Endodermal cell (in vitro differentiated cells): Measurements from ENCODE around the gene FAT1. TPM values are rescaled to one million over a fixed set of nuclear protein-coding genes. Genes with fewer than 3 reads are reported as not detected.

Experiments
- DNase-seq: peaks from one replicate; pipeline ENCODE4 v3.0.0-alpha.2; 2017
- H3K27ac ChIP-seq: 2 replicates; pipeline ENCODE4 v1.5.1; 2013; ENCODE audit warnings: mild to moderate bottlenecking, low read depth, low read length, moderate library complexity
- H3K27me3 ChIP-seq: 2 replicates; pipeline ENCODE4 v1.6.1; 2013; ENCODE audit warnings: mild to moderate bottlenecking, low read length, moderate library complexity; ENCODE audit not compliant: insufficient read depth, control insufficient read depth, poor library complexity, severe bottlenecking
- H3K36me3 ChIP-seq: 2 replicates; pipeline ENCODE4 v1.7.0; 2013; ENCODE audit warnings: mild to moderate bottlenecking, low read length, moderate library complexity; ENCODE audit not compliant: control insufficient read depth, insufficient read depth
- H3K4me1 ChIP-seq: one replicate; pipeline ENCODE4 v1.7.0; 2013; ENCODE audit warnings: low read length; ENCODE audit not compliant: control insufficient read depth, insufficient read depth
- H3K4me3 ChIP-seq: 2 replicates; pipeline ENCODE4 v1.5.1; 2013; ENCODE audit warnings: mild to moderate bottlenecking, low read length, moderate library complexity
- H3K9ac ChIP-seq: 2 replicates; pipeline ENCODE4 v1.6.1; 2013; ENCODE audit warnings: mild to moderate bottlenecking, low read length, moderate library complexity; ENCODE audit not compliant: poor library complexity, severe bottlenecking; ENCODE audit errors: extremely low read depth
- H3K9me3 ChIP-seq: 2 replicates; pipeline ENCODE4 v1.6.1; 2013; ENCODE audit warnings: mild to moderate bottlenecking, low read length, moderate library complexity; ENCODE audit not compliant: control insufficient read depth
- H3K27ac Mint-ChIP-seq: 2 replicates; pipeline ENCODE4 v1.8.0; 2020; ENCODE audit warnings: mixed read lengths
- H3K27me3 Mint-ChIP-seq: 2 replicates; pipeline ENCODE4 v1.8.0; 2021; ENCODE audit warnings: mild to moderate bottlenecking, mixed read lengths; ENCODE audit not compliant: insufficient read depth
- H3K36me3 Mint-ChIP-seq: 2 replicates; pipeline ENCODE4 v1.8.0; 2020; ENCODE audit warnings: low read depth, mixed read lengths
- H3K4me1 Mint-ChIP-seq: 2 replicates; pipeline ENCODE4 v1.8.0; 2020; ENCODE audit warnings: mixed read lengths
- H3K4me3 Mint-ChIP-seq: 2 replicates; pipeline ENCODE4 v1.8.0; 2020; ENCODE audit warnings: mild to moderate bottlenecking, moderate library complexity, mixed read lengths
- H3K9me3 Mint-ChIP-seq: 2 replicates; pipeline ENCODE4 v1.8.0; 2020; ENCODE audit warnings: mild to moderate bottlenecking, mixed read lengths
- WGBS, 2 experiments: methylation state at CpG; one replicate each; pipeline versions ENCODE4 v1.1.5 to v1.1.7; 2013; ENCODE audit warnings: missing lambda C conversion rate in 2 of 2, mixed read lengths in 1 of 2; ENCODE audit not compliant: insufficient coverage in 1 of 2, insufficient read length in 1 of 2; 5-methylcytosine and 5-hydroxymethylcytosine counted together
- total RNA-seq, 2 donors: library from RNA; stranded (reverse); fragmentation: NEBNext Ultra II Directional in 1 of 2; extraction: Animal tissue kit (Norgen Biotek cat#: 25700) in 1 of 2; gene quantifications; 2 replicates in 1 of 2; 3 replicates in 1 of 2; pipeline ENCODE4 v1.2.1, GENCODE V29; 2021
- TF ChIP-seq, protein P1 (sequence below): fragments of 200-600 bp; sonication (generic); conservative IDR thresholded peaks from 2 replicates; pipeline ENCODE4 v1.5.0; 2021; ENCODE audit warnings: antibody characterized with exemption, mild to moderate bottlenecking

FAT1 gene
- total RNA-seq, 2 donors from 2014 or later = 66.6 to 77.8 TPM

- 61 to 79% methylated on average over 4 to 7 of the region's 7 CpGs for WGBS, 2 experiments
- Histone ChIP-seq H3K4me1 (peaks cover 8% of the 10 kb centered on the region), H3K9me3 (no peaks in the 10 kb centered on the region), H3K9ac (no peak overlapping the region), H3K27me3 (no peaks in the 10 kb centered on the region), H3K4me3 (no peak overlapping the region), H3K36me3 (peaks cover 22% of the 10 kb centered on the region), H3K27ac (no peak overlapping the region)
- Mint-ChIP-seq H3K4me1 (peaks cover 16% of the 10 kb centered on the region), H3K4me3 (no peak overlapping the region), H3K27me3 (no peaks in the 10 kb centered on the region), H3K36me3 (peaks cover 28% of the 10 kb centered on the region), H3K27ac (no peak overlapping the region), H3K9me3 (peaks cover 6% of the 10 kb centered on the region)
- TF ChIP-seq, protein P1, sequence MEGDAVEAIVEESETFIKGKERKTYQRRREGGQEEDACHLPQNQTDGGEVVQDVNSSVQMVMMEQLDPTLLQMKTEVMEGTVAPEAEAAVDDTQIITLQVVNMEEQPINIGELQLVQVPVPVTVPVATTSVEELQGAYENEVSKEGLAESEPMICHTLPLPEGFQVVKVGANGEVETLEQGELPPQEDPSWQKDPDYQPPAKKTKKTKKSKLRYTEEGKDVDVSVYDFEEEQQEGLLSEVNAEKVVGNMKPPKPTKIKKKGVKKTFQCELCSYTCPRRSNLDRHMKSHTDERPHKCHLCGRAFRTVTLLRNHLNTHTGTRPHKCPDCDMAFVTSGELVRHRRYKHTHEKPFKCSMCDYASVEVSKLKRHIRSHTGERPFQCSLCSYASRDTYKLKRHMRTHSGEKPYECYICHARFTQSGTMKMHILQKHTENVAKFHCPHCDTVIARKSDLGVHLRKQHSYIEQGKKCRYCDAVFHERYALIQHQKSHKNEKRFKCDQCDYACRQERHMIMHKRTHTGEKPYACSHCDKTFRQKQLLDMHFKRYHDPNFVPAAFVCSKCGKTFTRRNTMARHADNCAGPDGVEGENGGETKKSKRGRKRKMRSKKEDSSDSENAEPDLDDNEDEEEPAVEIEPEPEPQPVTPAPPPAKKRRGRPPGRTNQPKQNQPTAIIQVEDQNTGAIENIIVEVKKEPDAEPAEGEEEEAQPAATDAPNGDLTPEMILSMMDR = no peak
- DNase-seq = no peak
These were observed 11.0 kb downstream of the FAT1 start for GRCh38 chr4:186712690-186713089.

- H3K9ac ChIP-seq = no peak overlapping the region
- H3K27me3 Mint-ChIP-seq = no peaks in the 10 kb centered on the region
- no peaks in the 10 kb centered on the region for H3K9me3 ChIP-seq
- H3K4me1 Mint-ChIP-seq = peaks cover 8% of the 10 kb centered on the region
- H3K4me1 ChIP-seq = peaks cover 8% of the 10 kb centered on the region
- H3K27ac Mint-ChIP-seq = no peak overlapping the region
- peaks cover 39% of the 10 kb centered on the region for H3K36me3 ChIP-seq
- H3K4me3 Mint-ChIP-seq = no peak overlapping the region
- TF ChIP-seq, protein P1 = no peak
- peaks cover 3% of the 10 kb centered on the region for H3K9me3 Mint-ChIP-seq
- peaks cover 46% of the 10 kb centered on the region for H3K36me3 Mint-ChIP-seq
- no peak for DNase-seq
- no peak overlapping the region for H3K27ac ChIP-seq
- 78 to 83% methylated on average over 3 to 5 of the region's 5 CpGs for WGBS, 2 experiments
- H3K27me3 ChIP-seq = no peaks in the 10 kb centered on the region
- no peak overlapping the region for H3K4me3 ChIP-seq
These were observed 13.0 kb downstream of the FAT1 start for GRCh38 chr4:186710521-186711119.

GRCh38 chr4:186709517-186709916 lies 14.1 kb downstream of the FAT1 start:
- Mint-ChIP-seq H3K4me3 (no peak overlapping the region), H3K27me3 (no peaks in the 10 kb centered on the region), H3K27ac (no peak overlapping the region), H3K4me1 (peaks cover 7% of the 10 kb centered on the region), H3K9me3 (peaks cover 3% of the 10 kb centered on the region), H3K36me3 (peaks cover 47% of the 10 kb centered on the region)
- no peaks in the 10 kb centered on the region for H3K9me3 ChIP-seq
- TF ChIP-seq, protein P1 = no peak
- no peak overlapping the region for H3K4me3 ChIP-seq
- no peak overlapping the region for H3K27ac ChIP-seq
- H3K9ac ChIP-seq = no peak overlapping the region
- peaks cover 8% of the 10 kb centered on the region for H3K4me1 ChIP-seq
- 93 to 97% methylated on average over 8 to 9 of the region's 9 CpGs for WGBS, 2 experiments
- no peaks in the 10 kb centered on the region for H3K27me3 ChIP-seq
- no peak for DNase-seq
- H3K36me3 ChIP-seq = peaks cover 46% of the 10 kb centered on the region
